Astrocyte of the cerebellum (primary cell): ENCODE data around the gene PPIL6.

Source experiments
- DNase-seq: peaks from one replicate; pipeline ENCODE4 v3.0.0-alpha.2; 2011; ENCODE audit warnings: low read depth
- H3K4me3 ChIP-seq: 2 replicates; pipeline ENCODE4 v1.5.1; 2011; ENCODE audit warnings: mild to moderate bottlenecking, low read depth, low read length, moderate library complexity
- CTCF ChIP-seq: IDR thresholded peaks from 2 replicates; pipeline ENCODE4 v1.5.1; 2012; ENCODE audit warnings: low read length, low read depth, moderate library complexity, mild to moderate bottlenecking; ENCODE audit errors: missing control alignments
- in situ Hi-C: cut with HindIII; loops from 2 replicates; pipeline ENCODE4 v1.10.0; 2017; ENCODE audit warnings: low sequenced_read_pairs

Gene PPIL6

GRCh38 chr6:109417646-109418045 is 22.8 kb downstream of the PPIL6 start:
- in situ Hi-C loops = no loop called here
- no peak for TF ChIP-seq CTCF
- no peak for DNase-seq
- no peak overlapping the region for H3K4me3 ChIP-seq

GRCh38 chr6:109411034-109411433 is 29.4 kb downstream of the PPIL6 start:
- no peak for DNase-seq
- H3K4me3 ChIP-seq = no peak overlapping the region
- TF ChIP-seq CTCF = no peak
- in situ Hi-C loops = no loop called here

- no peak for DNase-seq
- in situ Hi-C loops = no loop called here
- H3K4me3 ChIP-seq = no peak overlapping the region
- no peak for TF ChIP-seq CTCF
Measured at GRCh38 chr6:109406196-109406595, 34.2 kb downstream of the PPIL6 start.

- peak; percentile 32 for TF ChIP-seq CTCF
- no peak overlapping the region for H3K4me3 ChIP-seq
- no peak for DNase-seq
- in situ Hi-C loops = no loop called here
Measured at GRCh38 chr6:109397020-109397419, 43.4 kb downstream of the PPIL6 start.

- H3K4me3 ChIP-seq = no peak overlapping the region
- in situ Hi-C loops = no loop called here
- no peak for DNase-seq
- no peak for TF ChIP-seq CTCF
Measured at GRCh38 chr6:109396046-109396718, 44.2 kb downstream of the PPIL6 start.

- DNase-seq = no peak
- no peak for TF ChIP-seq CTCF
- no peak overlapping the region for H3K4me3 ChIP-seq
- in situ Hi-C loops = no loop called here
Measured at GRCh38 chr6:109393886-109394281, 46.5 kb downstream of the PPIL6 start.
